GM18508 (cell line): Measurements from ENCODE around the gene CNTN5.

ENCODE experiments used
- ATAC-seq: cut with Tn5 transposase; IDR thresholded peaks from one replicate; pipeline ENCODE4 v1.9.1; 2021; ENCODE audit warnings: moderate number of reproducible peaks; ENCODE audit not compliant: insufficient read depth, unreplicated experiment

CNTN5 gene

DNA sequence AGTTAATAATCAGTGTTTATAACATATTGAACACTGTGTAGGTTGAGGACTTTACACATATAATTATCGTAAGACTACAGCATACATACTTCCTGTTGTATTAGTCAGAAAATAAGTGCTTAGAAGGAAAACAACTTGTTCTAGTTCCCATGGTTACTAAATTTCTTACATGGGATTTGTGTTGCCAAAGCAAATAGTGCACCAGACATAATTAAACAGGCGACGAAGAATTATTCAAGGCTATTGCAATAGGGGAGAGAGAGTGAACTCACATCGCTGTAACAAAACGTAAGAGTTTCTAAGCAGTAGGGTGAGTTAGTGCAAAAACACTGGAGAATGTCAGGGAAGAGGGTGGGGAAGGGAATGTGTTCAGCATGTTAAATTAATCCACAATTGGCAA lies 347.8 kb downstream of the CNTN5 start:
- ATAC-seq: no peak

DNA sequence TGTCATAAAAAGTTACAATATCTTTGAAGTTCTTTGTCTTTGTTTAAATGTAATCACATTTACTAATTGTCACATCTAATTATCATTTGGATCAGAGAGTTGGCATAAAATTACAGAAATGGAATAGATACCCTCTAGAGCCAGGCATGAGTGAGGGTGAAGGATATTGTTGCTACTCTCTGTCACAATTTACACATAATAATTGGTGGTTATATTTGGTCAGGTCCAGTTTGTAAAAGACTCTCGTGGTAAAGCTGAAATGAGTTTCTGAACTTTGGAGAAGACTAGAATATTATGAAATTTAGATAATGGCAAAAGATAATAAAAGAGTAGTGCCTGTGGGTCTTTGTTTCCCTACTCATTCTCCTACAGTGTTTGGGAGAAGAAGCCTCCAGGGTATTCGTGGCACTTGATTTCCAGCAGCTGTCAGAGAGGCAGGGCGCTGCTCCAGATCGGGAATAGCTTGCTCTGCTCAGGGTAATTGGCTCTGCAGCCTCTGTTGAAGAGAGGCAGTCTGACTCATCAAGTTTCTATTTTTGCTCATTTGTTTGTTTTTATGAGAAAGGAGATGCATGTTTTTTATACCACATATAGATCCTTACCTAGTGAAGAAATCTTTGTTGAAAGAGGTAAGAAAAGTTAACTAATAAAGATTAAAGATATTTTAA lies 349.9 kb downstream of the CNTN5 start:
- ATAC-seq: no peak

DNA sequence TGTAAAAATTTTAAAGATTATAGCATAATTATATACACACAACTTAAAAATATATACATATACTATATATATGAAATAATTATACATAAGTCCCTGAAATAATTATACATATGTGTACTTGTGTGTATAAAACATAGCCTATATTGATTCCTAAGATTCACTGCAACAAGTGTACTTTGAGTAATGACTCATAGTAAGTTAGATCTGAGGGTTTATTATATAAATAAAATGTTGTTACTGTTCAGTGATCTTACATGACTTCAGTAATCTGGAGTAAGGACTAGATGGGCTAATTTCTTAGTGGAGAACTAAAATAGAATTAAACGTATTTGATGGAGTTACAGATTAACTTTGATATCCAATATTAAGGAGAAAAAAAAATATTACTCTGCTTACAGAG lies 350.5 kb downstream of the CNTN5 start:
- no peak for ATAC-seq

DNA sequence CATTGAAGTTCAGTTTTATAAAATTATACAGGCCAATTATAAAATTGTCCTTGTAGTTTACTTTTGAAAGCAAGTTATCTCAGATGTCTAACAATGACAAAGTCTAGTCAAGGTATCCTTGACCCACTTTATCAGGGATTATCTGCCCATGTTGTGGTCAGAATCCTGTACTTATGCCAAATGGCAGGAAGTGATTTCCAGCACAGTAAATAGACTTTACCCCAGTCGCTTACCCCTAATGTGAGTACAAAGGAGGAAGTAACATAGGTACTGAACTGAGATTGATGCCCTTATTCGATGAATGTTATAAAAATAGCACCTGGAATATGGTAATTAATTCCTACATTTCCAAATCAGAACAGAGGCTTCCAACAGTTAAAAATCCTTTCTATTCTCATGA lies 355.7 kb downstream of the CNTN5 start:
- no peak for ATAC-seq

DNA sequence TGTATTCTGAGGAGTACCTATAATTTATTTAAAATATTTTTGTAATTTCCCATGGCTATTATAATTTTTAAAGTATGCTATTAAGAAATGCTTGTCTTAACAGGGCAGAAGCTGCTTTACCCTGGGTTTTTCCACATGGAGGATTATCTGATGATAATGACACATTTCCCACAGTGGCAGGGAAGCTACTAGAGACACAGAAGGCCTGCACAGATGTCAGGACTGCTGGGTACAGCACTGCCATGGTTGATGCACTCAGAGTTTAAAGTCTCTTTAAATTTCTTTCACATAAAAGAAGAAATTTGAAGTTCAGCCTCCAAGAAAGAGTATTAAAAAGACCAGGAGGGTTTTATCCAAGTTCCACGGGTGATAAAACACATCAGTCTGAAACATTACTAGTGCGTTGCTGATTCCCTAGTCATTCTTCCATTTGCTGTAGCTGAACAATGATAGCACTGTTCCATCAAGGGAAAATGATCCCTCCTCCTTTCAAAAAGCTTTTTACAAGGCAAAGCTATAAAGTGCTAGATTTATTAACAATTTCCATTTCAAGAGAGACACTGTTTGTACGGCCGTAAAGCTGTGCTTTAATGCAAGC lies 363.0 kb downstream of the CNTN5 start:
- ATAC-seq: no peak

DNA sequence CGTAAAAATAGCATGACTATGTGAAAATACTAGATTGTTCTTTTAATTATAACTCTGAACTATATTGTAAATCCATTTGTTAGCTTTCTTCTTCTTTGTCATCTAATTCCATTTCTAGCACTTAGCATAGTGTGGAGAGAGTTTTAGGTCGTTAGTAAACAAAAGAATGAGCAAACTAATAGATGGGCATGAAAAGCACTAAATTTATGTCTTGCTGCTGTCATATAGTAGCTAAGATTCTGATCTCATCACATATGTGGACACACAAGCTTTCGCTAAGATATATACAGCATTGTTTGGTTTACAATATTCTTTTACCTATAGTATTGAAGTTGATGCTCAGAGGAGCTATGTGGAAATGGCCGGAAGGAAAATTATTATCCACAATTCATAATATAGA lies 370.5 kb downstream of the CNTN5 start:
- ATAC-seq: no peak

DNA sequence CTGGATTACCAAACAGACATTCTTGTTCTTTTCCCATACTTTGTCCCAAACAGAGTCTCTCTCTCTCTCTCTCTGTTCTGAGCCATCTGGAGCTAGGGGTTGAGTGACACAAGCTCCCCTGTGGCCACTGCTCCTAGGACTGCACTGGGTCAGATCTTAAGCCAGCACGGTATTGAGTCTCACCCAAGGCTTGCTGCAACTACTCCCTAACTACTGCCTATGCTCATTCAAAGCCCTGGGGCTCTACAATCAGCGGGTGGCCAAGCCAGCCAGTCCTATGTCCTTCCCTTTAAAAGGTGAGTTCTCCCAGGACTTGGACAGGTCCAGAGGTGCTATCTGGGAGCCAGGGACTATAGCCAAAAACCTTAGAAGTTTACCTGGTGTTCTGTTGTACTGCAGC lies 385.6 kb downstream of the CNTN5 start:
- no peak for ATAC-seq

DNA sequence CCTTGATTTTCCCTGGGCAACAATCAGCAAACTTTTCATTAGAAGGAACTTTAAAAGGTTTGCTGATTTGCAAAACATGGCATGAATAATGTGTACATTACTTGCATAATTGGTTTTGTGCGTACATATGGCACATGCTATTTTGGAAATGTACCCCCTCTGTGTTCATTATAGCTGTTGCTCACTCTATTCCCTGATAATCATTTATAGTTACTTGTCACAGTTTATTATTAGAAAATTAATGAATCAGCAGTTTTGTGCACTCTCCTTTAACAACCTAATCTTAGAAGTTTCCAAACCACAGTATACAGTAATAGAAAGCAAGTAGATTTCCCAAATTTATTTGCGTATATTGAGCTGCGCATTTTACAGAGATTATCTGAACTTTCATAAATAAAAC lies 389.9 kb downstream of the CNTN5 start:
- no peak for ATAC-seq

DNA sequence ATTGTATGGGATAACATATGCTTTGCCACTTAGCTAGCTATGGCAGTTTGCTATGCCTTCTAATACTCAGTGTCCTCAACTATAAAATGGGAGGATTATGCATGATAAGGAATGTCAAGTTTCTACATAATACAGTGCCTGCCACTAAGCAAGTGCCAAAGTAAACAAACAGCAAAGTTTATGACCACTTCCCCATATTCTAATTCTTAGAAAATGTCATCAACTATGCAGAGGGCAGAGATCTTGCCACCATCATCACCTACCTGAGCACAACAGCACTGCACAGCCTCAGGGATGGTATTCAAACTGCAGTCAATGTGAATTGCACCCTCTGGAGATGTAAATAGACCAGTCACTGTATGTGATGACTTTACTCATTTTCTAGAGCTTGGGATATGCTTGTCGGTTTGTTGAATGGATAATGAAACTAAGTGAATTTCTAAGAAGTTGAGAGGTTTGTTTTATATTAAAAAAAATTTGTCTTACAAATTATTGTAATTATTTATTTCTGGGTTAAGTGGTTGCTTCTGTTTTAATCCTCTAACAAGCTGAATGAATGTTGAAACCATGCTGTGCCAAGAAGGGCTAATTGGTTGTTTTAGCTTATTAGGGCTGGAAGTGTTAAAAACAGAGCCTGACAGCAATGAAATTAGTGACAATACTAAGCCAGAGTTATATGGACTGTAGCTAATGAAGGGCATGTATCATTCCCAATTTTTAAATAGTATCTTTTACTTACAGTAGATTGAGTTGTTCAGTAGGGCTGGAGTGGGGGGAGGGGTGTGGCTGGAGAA lies 398.4 kb downstream of the CNTN5 start:
- ATAC-seq: no peak

DNA sequence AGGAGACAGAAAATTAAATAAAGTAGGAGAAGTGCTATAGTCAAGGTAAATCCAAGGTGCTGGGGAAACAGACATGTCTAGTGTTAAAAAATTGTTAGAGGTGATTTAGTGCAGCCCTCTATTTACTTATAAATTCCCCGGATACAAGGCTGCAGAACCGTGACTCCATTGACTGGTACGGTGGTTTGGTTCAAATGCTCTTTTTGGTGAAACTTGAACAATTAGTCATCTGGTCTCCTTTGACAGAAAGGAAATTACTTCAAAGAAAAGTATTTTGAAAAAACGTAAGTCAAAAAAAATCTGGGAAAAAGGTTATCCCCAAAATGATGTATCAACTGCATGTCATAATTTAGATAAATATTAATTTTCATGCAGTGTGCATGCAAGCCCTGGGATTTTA lies 399.2 kb downstream of the CNTN5 start:
- ATAC-seq: no peak

DNA sequence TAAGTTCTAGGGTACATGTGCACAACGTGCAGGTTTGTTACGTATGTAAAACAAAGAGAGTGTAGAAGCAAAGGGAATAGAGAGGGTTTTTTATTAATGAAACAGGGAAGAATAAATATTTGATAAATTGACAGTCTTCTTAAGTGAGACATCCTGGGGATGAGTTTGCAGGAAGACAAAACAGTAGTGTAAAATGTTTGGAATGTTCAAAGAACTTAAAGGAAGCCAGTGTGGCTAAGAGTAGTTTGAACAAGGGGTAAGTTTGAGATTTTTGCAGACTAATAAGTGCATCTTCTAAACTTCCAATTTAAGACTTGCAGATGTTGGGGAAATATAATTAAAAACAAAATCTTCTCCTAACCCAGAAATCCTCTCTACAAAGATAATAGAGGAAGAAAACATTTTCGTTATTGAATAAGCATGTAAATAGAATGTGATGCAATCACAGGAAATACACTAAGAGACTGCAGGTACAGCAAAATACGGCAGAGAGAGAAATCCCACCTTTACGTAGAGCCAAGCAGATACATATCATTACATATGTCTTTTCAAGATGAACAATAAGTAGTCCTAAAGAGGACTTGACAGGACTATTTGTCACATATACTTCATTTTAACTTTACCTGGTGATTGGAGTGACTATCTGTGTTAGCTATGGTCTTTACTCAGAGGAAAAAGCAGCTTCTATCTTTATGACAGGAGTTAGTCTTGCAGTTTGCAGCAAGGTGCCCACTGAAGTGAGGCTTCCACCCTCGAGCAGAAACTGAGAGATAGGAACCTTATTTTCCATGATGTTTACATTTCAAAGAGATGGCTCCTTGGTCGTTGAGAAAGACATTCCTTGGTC lies 402.1 kb downstream of the CNTN5 start:
- ATAC-seq: no peak

DNA sequence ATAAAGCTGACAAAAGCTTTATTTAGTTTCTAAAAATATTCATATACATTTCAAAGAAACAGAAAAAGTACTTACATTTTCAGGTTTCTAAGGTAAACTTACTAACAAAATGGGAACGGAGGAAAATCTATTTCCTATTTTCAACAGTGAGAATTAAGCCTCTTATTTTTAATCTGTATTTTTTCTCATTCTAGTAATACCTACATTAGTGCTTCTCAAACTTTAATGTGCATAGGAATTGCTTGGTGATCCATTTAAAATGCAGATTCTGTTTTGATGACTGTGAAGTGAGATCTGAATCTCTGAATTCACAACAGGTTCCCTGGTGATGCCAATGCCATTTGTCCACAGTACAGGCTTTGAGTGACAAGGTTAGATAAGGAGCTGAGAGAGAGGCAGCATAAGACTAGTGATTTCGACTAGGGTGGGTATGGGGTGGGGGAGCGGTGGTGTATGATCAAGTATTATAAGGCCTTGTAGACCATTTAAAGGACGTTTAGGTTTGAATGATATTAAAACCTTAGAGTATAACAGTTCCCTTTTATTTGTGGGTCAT lies 402.8 kb downstream of the CNTN5 start:
- no peak for ATAC-seq

DNA sequence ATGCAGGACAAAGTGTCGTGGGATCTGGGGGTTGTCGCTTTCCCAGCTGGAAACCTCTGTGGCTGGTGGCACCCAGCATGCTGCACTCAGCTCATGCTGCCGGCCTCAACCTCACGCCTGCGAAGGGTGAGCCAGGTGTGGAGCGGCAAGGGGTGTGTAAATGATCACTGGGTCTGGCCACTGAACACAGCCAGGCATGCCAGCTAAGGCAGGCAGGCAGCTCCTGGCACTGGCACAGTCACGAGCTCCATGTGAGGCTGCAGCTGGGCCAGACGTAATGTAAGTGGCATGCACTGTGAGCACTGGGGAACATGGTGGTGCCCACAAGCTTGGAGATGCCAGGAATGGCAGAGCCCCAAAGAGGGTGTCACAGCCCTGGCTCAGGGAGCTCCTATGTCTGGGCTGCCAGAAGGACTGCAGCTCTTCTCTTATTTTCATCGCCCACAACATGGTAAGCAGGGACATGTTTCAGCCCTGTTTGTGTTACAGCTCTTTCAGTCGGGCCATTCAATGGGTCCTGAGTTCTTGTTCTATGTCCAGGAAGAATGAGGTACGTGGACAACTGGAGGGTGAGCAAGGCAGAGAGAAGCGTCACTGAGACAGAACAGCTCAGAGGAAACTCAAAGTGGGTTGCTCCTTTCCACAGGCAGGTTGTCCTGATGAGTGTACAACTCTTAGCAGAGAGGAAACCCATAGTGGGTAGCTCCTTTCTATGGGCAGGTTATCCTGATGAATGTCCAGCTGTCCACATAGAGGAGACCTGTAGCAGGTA lies 403.8 kb downstream of the CNTN5 start:
- ATAC-seq: no peak

DNA sequence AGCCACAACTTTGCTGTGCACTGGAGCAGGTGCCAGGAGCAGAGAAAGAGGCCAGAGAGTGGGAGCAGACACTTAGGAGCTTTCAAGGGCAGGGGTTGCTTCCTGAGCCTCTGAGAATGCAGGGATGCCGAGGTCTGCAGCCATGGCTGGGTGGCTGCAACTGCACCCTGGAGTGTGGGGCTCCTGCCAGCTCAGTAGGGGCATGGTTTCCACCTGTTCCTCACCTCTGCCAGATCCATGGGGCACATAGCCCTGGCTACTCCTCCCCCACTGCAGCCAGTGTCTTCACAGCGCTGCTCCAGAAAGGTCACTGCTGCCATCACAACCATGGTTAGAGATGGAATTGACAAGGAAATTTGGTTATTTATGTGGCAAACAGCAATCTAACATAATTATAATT lies 404.8 kb downstream of the CNTN5 start:
- no peak for ATAC-seq

DNA sequence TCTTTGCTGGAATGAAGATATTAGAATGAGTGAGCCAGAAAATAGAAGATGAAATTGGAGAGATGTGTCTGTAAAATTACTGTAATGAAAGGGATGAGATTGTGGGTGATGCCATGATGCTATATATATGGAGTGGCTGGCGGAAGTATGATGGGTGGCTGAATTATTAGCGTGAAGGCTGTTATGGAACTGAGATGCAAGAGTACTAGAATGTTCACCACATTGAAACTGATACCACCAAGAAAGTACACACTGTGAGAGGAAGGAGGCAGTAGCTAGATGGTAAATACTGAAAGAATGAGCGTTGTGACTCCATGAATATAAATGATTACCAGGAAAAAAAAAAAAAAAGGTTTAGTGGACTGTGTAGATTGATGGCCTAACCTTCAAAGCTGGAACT lies 411.9 kb downstream of the CNTN5 start:
- no peak for ATAC-seq

DNA sequence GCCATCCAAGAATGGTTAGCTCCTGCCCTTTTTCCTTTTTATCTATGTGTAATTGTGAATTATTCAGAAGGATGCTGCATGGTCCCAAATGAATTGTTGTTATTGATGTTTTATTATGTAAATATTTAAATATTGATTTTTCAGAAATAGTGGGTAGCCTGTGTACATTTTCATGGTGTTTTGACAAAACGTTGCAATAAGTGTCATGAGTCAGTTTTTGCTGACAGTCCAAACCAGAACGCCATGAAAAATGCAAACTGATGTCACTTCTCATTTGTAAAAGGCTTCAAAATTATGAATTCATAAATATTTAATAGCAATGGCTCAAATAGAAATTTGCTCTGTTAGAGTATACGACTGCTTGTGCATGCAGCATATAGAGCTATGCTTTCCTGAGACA lies 422.5 kb downstream of the CNTN5 start:
- no peak for ATAC-seq

DNA sequence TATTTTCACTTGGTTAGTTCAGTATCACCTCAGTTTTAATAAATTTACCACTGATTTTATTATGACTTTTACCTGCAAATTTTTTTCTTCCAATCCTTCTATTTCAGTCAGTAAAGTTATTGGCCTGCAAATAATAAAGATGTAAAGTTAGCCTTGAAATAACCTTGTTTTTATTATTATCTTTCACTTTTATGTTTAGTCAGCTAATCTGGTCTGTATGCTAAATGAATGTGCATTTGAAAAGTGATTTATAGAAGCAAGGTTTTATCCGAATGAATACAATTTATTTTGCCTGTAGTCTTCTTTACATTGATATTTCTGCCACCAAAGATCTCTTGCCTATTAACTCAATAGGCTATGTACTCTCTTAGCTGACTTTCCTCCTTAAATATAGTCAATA lies 425.7 kb downstream of the CNTN5 start:
- no peak for ATAC-seq

DNA sequence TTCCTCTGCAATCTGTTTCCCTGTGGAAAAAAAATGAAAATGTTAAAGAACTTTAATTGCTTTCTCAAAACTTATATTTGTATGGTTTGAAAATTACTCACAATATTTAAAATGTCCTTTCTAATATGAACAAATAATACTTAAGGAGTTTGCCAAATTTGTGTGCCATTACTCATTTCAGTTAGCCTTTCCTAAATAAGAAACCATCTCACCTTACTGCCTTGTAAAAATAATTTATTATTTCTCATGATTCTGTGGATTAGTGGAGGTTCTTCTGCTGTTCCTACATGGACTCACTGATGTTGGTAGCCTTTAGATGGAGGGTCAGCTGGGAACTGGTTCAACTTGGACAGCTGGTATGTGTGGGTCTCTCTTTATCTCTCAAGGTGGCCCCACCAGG lies 428.6 kb downstream of the CNTN5 start:
- ATAC-seq: no peak

DNA sequence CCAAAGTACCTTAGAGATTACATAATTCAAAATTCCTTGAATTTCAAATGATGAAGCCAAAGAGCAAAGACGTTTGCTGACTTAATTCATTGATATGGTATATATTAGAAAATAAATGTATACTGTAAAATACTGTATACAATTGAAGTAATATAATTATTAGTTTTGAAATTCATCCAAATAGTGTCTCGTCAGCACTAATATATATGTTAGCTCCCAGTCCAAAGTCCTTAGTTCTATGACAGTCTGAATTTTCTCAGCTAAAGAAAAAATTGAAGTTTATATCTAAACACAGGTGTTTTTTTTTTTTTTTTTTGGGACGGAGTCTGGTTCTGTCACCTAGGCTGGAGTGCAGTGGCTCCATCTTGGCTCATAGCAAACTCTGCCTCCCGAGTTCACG lies 431.3 kb downstream of the CNTN5 start:
- ATAC-seq: no peak

DNA sequence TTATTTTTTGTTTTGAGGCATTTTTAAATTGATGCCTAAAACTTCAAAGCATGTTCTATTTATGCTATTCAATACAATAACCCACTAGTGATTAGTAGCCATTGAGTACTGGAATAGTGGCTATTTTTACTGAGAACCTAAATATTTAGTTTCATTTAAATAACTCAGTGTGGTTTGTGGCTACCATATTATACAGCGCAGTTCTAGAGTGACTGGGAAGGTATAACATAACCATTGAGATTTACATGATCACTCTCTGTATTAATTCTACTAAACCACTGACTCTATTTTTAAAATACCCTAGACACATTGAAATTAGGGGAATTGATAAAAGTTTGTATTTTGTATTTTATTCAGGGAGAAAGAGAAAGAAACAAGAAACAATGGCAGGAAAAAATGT lies 441.2 kb downstream of the CNTN5 start:
- ATAC-seq: no peak
